HG02763 (cell line): ENCODE results near the gene KBTBD12.

Experiments
- ATAC-seq: cut with Tn5 transposase; IDR thresholded peaks from one replicate; pipeline ENCODE4 v1.9.1; 2021; ENCODE audit warnings: mild to moderate bottlenecking, moderate library complexity; ENCODE audit not compliant: unreplicated experiment

Gene KBTBD12

DNA sequence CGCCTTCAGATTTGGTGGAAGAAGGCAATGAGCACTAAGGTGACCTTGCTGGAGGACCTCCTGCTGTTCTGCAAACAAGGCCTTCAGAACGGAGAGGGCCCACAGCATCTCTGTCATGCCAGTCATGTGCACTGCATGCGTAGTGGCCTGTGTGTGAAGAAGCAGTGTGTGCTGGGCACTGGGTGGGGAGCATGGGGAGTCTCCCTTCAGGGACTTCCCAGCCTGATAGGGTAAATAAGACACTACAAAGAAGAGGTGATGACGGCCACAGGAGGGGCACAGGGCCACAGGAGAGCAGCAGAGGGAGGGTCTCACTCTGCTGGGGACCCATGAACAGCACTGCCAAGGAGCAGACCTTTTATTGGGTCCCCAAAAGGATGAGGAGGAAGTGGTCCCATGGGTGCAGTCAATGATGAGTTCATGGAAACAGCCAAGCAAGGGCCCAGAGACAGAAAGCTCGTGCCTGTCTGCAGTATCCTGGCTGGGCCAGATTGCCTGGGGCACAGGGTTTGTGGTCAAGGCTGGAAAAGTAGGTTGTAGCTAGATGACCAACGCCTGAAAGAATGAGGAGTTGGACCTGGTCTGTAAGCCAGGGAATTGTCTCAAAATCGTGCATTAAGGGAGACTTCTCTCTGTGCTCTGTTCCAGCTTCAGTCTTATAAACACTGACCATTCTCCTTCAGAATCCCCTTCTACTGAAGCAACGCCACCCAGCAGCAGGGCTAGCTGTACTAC is 69.4 kb downstream of the KBTBD12 start:
- ATAC-seq = no peak

DNA sequence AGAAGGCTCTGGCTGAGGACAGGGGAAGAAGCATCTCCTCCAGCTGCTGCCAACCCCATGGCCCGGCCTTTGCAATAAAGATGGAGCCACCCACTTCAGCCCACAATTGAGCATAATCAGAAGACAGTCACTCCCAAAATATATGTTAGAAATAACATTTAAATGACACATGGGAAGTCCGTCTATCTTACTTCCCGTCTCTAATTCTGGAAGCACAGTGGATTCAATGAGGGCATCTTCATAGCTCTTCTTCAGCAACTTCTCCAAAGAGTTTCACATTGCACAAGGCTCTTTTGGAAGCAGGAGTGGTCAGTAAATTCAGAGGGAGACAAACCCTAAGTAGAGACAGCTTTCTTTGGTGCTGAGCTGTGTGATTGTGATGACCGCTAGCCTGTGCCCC is 70.2 kb downstream of the KBTBD12 start:
- ATAC-seq = no peak

DNA sequence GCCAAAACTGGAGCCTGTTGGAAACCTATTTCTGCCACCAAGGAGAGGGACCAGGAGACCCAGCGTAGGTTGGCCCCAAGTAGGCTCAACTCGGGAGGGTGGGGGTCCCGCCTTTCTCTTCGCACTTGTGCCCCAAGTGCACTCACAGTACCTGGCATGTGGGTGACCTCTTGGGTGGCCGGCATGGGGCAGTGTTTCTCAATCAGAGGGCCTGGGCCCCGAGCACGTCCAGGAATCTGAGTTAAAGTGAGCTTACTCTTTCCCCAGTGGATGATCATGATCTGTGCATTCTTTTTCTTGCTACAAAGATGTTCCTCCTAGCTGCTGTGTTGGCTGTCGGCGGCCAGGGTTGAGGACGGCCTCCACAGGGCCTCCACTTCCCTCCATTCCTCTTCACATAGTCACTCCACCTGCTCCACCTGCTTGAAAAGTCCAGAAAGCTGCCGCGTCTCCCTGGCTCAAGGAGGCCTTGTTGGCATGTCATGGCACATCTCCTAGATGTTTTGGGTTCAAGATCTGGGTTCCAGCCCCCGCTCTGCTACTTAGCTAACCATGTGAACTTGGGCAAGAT is 70.7 kb downstream of the KBTBD12 start:
- ATAC-seq = no peak

DNA sequence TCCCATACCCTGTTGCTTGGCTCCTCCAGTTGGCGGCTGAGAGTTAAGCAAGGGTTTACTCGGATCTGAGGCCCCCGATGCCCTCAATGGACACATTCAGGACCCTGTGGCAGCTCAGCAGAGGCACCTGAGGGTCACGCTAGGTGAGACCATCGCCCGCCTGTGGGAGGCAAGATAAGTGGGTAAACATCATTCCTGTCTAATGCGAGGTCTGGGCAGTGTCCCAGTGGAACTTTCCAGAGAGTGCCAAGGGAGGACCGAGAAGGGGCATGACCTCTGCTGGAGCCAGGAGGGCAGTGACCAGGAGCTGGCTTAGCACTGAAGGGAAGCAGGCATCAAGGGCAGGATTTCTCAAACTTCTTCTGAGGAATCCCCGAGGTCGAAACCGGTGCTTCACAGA is 71.8 kb downstream of the KBTBD12 start:
- no peak for ATAC-seq

DNA sequence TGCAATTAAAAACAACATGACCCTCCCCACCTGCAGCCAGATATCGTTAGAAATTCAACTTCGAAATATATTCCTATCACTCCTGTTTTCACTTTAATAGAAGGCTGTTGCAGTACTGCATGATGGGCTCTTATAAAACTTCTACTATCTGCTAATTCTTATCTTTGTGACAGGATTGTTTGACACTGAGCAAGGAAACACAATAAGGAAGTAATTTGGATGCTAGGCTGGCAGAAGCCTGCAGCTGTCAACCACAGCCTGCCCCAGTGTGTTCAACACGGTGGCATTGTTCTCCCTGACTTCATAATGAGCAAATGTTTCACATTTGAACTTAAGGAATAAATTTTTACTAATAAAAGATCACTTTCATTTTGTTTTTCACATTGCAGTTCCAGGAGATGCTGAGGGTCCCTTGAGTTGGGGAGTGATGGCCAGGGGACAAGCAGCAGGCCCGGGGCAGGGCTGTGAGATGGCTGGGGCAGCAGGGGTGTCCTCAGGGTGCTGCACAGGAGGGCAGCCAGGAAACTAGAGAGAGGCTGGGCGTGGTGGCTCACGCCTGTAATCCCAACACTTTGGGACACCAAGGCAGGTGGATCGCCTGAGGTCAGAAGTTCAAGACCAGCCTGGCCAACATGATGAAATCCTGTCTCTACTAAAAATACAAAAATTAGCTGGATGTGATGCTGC is 72.4 kb downstream of the KBTBD12 start:
- no peak for ATAC-seq

DNA sequence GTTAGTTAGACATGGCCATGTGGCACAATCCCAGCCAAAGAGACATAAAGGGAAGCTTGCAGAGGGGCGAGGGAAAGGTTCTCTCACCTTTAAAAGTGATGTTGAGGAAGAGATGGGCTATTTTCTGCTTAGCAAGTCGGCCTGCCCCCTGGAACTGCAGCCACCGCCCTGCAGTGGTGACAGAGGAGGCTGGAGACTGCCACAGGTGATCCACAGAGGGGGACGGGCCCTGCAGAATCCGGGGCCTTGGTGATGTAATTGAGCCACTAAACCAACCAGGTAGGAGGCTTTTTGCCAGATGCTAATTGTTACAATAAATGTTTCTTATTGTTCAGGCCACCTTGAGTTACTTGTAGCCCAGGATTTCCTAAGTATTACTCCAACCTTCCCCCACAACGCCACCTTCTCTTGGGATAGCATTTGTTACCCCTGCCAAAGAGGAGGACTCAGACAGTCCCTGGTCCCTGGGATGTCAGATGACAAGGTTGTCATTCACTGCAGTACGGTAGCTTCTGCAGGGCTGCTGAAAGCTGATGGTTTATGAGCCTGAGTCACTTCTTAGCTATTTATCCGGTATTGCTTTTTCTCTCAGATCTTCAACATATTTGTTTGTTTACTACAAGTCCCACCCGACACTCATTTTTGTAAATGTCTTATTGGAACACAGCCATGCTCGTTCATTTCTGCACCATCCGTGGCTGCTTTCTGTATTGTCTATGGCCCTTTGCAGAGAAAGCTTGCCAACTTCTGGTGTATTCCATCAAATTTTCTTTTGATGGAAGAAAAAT is 73.9 kb downstream of the KBTBD12 start:
- ATAC-seq = no peak

DNA sequence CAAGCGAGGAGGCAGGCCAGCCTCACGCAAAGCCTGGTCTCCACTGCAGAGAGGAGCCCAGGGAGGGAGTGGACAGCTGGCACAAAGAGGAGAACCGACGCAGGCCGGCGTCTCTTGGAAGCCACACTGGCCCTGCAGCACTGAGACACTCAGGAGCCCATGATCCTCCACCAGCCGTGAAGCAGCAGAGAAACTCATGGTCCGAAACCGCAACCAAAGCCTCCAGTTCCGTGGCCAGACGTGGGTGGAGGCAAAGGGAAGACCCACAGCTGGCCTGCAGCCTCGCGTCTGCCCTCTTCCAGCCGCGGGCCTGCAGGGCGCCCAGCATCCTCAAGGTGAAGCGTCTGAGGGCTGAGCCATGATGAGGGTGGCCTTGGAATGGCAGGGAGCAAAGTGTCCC is 75.0 kb downstream of the KBTBD12 start:
- no peak for ATAC-seq

DNA sequence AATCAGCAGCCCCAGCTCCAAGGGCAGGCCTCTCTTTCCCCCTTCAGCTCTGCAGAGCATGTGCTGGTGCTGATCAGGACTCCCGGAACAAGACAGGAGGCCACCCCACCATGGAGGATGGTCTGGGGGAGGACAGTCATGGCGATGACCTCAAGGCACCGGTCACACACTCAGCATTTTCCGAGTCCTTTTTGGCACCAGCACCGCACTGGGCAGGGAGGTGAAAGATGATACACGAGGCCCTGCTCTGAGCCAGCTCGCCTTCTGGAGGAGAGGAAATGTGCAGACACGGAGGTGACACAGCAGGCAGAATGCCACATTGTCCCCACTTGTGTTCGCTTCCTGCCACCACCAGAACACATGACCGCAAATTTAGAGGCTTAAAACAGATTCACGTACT is 75.4 kb downstream of the KBTBD12 start:
- ATAC-seq = no peak

DNA sequence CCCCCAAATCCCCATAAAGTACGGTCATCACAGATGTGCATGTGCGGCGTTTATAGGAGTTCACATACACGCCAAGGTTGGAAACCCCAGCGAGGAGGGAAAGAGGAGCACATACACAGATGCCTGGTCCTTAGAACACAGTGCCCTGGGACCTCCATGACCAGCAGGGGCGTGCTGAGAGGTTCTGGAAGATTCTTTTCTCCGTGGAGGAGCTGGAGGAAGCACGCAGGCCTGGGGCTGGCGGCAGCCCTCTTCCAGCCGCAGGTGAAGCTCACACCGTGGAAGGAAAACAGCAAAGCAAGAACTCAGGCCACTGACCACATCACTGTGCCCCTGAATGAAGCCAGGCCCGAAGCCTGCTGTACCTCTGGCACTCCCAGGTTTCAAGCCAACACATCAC is 76.2 kb downstream of the KBTBD12 start:
- no peak for ATAC-seq

DNA sequence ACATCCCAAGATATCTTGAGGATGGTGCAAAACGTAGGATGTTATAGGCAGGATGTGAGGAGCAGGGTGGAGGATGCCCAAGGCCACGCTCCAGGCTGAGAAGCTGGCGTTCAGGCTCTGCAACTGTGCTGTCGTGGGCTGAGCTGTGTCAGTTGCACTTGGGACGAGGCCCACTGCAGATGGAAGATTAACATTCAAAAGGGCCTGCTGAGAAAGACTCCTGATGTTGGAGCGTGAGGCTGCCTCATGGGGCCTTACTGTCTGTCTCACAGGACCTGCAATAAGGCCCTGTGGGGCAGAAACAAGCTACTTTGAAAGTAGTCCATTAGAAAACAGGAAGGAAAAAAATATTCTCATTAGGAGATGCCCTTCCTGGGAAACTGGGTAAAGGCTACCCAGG is 76.6 kb downstream of the KBTBD12 start:
- ATAC-seq = no peak

DNA sequence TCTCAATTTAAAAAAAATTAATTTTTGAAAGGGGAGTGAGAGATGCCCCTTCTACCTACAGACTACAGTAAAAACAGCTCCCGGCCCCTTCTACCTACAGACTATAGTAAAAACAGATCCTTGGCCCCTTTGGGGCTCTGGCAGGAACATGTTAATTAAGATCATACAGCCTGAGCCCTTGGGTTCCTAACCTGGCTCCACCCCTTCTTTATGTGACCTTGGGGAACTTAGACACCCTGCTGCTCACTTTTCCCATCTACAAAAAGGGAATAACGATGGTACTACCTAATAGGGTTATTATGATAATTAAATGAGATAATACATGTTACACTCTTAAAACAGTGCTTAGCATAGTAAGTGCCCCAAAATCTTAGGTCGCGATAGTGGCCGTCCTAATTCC is 77.1 kb downstream of the KBTBD12 start:
- ATAC-seq = no peak

DNA sequence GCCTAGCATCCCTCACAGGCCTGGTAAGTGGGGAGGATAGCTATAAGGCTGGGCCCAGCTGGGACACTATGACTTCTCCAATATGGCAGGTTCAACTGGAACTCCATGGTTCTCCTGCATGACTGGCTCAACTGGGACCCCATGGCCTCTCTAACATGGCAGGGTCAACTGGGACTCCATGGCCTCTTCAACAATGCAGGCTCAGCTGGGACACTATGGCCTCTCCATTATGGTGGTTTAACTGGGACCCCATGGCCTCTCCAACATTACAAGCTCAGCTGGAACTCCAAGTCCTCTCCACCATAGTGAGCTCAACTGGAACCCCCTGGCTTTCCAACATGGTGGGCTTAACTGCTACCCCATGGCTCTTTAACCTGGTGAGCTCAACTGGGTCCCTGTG is 79.0 kb downstream of the KBTBD12 start:
- ATAC-seq = no peak

DNA sequence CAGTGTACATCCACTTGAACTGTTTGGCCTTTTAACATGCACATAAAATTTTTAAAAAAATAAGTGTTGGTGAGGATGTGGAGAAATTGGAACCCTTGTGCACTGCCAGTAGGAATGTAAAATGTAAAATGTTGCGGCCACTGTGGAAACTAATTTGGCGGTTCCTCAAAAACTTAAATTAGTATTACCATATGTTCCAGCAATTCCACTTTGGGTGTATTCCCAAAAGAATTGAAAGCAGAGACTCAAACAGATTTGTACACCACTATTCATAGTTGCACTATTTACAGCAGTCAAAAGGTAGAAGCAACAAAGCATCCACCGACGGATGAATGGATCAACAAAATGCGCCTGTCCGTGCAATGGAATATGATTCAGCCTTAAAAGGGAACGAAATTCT is 82.0 kb downstream of the KBTBD12 start:
- no peak for ATAC-seq

DNA sequence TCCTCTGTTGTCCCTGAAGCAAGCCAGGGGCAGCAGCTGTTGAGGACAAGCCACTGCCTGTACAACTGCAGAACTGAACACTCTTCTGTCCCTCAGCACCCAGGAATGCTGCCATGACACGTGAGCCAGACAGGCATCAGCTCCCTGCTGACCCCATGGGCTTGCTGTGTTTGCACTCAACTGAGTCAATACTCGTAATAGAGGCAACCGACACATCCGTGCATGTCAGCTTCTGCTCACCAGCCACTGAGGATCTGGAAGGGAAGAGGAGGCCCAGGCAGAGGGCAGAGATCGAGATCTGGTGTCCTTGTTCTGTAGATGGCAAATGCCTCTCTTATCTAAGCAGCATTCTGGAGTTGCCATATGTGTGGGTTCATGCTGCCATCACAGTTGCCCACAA is 82.9 kb downstream of the KBTBD12 start:
- no peak for ATAC-seq

DNA sequence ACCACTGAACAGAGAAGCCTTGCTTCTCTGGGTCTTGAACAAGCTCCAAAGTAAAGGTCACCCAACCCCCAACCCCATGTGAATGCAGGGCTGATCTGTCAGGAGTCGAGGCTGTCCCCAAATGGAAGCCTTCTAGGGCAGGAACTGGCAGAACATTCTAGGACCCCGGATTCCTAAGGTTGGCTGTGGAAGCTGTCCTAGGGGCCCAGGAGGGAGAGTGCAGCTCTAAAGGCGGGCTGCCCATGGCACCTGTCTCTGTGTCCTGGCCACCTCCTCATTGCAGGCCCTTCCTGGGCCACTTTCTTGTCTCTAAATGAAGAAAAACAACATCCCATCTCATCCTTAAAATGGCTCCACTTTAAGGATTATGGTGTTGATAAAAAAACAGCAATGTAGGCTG is 83.6 kb downstream of the KBTBD12 start:
- ATAC-seq = no peak

DNA sequence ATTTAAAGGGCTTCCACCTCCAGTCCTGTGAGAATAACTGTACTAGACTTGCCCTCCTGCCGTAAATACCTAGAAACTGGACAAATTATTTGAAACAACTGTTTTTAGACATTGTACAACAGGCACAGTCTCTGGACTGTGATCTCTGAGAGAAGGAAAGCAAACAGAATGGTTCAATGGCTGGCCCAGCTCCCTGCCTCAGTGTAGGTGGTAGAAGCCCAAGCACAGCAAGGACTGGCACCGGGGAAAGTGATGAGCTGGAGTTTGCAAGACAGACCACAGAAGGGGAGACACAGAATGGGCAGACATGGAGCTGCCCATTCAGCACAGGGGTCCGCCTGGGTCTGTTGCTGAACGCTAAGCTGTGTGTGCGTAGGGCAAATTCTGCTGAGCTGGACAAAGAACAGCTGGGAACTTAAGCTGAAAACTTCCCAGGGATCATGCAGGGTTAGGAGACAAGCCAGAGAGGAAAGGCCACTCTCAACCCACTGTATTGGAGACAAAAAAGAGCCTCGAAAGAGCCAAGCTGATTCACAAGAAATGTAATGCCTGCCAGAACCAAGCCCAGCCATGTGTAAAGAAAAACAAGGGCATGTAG is 84.6 kb downstream of the KBTBD12 start:
- no peak for ATAC-seq

DNA sequence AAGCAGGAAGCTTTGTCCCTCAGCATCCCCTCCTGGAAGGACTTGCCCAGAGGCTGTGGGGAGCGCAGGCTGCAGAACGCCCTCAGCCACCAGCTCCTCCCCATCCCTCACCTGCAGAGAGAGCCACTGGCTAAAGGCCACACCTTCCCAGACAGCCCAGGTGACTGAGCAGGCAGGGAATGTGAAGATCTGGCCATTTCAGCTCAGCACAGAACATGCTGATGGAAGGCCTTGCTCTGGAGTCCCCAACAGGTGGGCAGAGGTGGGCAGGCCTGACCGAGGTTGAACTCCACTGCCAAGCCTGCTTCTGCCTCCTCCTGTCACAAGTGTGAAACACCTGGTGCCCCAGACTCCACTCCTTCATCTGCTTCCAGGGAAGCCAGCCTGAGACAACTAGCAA is 86.5 kb downstream of the KBTBD12 start:
- no peak for ATAC-seq

DNA sequence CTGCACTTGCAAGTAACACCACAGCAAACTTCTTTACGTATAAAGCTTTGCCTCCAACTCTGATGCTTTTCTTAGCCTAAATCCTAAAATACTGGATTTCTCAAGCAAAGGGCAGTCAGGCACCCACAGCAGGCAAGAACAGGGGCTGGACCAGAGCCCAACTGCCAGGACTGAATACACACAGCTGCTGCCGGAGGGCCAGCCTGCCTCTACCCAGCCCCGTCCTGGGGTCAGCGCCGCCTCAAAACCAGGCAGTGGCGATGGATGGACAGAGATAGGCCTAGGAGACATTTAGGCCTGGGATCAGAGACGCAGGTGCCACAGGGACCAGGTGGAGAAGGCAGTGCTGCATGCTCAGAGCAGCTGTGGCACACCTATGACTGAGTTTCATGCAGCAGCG is 89.6 kb downstream of the KBTBD12 start:
- ATAC-seq = no peak

DNA sequence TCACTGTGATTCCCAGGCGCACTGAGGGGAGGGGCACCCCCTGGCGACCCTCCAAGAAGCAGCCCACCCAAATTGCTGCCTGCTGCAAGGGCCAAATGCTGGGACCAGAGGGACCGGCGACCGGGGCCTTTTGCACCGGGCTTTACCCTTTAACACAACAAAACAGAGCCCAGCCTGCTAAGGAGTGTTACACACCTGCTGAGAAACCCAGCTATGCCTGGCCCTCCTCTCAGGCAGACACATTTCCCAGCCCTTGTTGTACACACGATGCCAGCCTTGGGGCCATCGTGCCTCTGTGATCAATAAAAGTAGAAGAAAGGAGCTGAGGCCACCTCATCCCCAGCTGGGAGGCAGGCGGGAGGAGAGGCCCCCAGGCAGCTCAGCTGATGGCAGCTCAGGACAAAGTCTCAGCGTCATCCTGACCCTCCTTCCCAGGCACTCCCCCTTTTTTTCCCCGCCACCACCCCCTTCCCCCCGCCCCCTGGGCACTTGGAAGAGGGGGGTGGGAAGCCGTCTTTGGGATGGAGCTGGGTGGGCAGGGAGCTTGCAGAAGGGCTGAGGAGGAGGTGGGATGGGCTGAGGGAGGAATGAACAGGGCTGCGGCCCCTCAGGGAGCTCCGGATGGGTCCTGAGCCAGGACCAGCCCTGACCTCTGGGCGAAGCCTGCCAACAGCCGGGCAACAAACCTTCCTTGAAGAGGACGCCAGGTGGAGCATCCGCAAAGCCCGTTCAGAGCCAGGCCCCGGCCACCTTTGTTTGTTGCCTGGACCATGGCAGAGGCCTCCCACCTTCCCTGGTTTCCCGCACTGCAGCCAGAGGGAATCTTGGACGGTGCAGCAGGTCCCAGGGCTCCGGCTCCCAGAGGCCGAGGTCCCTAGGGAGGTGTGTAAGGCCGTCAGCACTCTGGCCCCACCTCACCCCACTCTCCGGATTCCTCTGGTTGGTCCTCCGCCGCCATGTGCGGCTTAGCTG is 91.3 kb downstream of the KBTBD12 start:
- ATAC-seq = no peak

DNA sequence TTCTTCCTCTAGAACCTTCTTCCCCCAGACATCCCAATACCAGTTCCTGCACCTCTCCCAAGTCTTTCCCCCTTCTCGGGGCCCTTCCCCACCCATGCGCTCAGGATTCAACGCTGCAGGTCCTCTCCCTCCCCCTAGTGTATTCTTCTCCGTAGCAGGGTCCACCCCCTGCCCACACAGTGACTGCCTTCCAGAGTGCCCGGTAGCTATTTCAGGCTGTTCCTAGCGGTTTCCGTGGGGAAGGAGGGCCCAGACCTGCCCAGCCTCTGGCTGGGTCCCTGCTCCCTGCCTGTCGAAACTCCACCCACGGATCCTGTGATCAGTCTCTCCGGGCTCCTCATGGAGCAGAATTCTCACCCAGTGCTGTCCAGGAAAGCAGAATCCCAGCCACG is 92.0 kb downstream of the KBTBD12 start:
- ATAC-seq = no peak
